ENCODE results near the gene FAXC.

Gene FAXC

DNA sequence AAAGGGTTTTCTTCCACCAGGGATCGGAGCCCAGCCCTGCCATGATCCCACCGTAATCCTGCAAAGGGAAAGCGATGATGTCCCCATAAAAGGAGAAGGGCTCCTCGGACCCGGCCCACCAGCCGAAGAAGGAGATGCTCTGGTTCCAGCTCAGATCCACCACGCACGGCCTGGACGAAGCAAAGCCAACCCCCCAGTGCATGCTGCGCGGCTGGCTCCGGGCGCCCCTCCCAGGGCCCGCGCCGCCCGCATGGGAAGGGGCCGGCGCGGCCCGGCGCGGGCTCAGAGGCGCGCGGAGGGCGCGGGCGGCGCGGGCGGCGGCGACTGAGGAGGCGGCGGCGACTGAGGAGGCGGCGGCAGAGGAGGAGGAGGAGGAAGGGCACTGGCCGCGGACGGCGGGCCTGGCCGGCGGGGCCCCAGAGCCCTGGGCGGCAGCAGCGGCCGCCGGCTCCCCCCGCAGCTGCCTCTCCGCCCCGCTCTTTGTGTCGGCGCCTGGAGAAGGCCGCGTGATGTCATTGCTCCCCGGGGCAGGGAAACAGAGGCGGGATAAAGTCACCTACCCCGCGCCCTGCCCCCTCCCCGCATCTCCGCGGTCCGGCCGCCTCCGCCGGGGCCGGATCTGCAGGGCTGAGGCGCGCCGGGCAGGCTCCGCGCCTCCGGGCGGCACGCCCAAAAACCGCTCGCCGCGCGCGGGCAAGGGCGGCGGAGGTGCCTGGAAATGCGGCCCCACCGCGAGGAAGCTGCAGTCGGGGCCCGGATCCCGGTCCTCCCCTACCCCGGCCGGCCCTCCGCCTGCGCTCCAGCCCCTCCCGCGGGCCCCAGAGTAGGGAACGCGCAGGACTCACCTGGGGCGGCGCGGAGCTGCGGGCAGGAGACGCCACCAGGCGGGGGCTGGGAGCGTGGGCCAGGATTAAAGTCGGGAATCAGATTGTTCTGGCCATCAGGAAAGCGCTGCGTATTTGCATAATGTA, at the start of gene FAXC:
Gene FAXC, minus strand, starts transcription at position 504 of the 971 bp plus-strand sequence. Its CDS starts 302 bp downstream, at position 202.
- DNase-seq (ENCODE audit: low read depth in 2 of 2) = no peak

- no peak for DNase-seq (ENCODE audit: low read depth in 2 of 2)
These were observed 47.8 kb upstream of the FAXC start for GRCh38 chr6:99397287-99397686.

- DNase-seq (ENCODE audit: low read depth in 2 of 2) = peak; percentile 34 to 38
These were observed 44.4 kb upstream of the FAXC start, which contains the start of gene COQ3 for GRCh38 chr6:99393698-99394531. Gene COQ3 (minus strand): TSS chr6:99394195. CDS start chr6:99394179, 16 bp downstream.

GRCh38 chr6:99393366-99393697, 43.9 kb upstream of the FAXC start:
- DNase-seq (ENCODE audit: low read depth in 2 of 2) = no peak

DNA sequence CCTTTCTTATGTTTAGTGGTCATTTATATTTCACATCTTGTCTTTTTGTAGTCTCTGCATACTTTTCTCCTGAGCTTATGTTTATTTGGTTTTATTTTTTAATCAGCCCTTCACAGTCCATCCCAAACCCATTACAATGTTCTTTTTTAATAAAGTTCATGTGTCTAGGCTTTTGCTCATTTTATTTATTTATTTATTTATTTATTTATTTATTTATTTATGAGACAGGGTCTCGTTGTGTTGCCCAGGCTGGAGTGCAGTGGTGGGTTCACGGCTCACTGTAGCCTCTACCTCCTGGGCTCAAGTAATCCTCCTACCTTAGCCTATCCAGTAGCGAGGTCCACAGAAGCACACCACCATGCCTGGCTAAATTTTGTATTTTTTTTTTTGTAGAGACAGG, 41.4 kb upstream of the FAXC start:
- DNase-seq (ENCODE audit: low read depth in 2 of 2) = no peak

- DNase-seq (ENCODE audit: low read depth in 2 of 2) = no peak
These were observed 35.0 kb upstream of the FAXC start for GRCh38 chr6:99384507-99384906.

- DNase-seq (ENCODE audit: low read depth in 2 of 2) = no peak
These were observed 29.2 kb upstream of the FAXC start for GRCh38 chr6:99378636-99379035.

DNA sequence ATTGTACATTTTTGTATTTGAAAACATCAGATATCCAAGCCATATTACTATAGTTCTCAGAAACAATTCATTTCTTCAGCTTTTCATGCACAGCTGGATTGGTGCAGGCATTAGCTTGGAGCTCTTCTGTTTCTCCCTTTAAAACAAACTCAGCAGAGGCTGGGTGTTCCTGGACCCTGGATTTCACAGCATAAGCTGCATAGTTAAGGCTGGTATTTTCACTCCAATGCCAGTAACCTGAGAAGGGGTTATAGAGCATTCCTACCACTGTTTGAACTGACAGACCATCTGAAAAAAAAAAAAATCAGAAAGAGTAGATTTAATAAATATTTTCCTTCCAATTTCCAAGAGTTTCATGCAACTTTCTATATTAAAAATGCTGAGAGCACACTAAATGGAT, 20.1 kb upstream of the FAXC start:
- no peak for DNase-seq (ENCODE audit: low read depth in 2 of 2)

DNA sequence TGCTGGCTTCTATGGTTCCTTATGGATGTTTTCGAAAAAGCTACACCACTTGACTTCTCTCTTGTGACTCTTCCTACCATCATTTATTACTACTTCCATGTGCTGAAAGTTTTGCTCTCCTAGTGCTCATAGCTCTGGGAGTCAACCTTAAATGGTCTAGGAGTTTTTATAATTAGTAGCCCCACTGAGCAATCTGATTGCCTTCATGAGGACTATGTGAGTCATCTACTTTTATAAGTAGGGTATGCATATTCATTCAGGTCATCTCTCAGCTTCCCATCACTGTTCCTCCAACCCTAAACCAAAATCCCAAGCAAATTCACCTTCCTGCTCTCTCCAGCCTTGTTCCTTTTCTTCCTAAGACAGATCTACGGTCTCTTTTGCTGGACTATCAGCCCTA, 17.4 kb upstream of the FAXC start:
- DNase-seq (ENCODE audit: low read depth in 2 of 2) = no peak

DNA sequence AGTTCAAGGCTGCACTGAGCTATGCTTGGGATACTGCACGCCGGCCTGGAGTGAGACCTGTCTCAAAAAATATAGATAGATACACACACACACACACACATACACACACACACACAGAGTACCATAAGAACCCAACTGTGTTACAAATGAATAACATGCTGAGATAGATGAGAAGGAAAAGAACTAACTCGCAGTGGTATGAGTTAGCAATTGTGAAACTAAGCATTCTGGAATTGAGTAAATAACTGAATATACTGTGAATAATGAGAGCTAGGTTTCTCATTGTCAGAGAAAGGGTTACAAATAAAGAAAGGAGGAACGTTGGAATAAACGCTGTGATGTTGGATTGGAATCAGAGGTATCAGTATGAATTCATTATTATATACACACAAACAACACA, 14.6 kb upstream of the FAXC start:
- no peak for DNase-seq (ENCODE audit: low read depth in 2 of 2)

DNA sequence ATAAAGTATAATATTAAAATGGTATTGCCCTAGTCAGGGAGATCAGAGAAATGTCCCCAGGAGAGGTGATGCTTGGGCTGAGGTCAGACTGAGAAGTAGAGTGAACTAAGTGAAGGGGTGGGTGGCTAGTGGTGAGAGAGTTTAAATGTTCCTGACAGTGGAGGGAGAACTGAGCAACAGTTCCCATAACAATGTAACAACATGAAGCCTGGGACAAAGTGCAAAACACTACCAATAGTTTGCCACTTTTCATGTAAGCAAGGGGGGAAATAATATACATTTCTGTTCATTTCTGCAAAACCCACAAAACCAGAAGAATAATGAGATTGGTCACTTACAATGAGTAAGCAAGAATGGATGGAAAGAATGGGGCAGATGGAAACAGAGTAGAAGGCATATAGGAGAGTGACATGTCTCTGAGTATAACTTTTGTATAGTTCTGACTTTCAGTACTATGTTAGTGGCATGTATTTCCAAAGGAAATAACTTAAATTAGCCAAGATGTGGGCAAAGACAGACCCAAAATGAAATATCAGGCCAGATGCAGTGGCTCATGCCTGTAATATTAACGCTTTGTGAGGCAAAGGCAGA, 13.3 kb upstream of the FAXC start:
- no peak for DNase-seq (ENCODE audit: low read depth in 2 of 2)

GRCh38 chr6:99359800-99360199, 10.3 kb upstream of the FAXC start:
- no peak for DNase-seq (ENCODE audit: low read depth in 2 of 2)

- DNase-seq (ENCODE audit: low read depth in 2 of 2) = no peak
These were observed 7.2 kb upstream of the FAXC start for GRCh38 chr6:99356641-99357040.

GRCh38 chr6:99354983-99355382, 5.5 kb upstream of the FAXC start:
- no peak for DNase-seq (ENCODE audit: low read depth in 2 of 2)

GRCh38 chr6:99353126-99353525, 3.7 kb upstream of the FAXC start:
- no peak for DNase-seq (ENCODE audit: low read depth in 2 of 2)

- DNase-seq (ENCODE audit: low read depth in 2 of 2) = no peak
These were observed 1.1 kb upstream of the FAXC start for GRCh38 chr6:99350573-99350972.

DNA sequence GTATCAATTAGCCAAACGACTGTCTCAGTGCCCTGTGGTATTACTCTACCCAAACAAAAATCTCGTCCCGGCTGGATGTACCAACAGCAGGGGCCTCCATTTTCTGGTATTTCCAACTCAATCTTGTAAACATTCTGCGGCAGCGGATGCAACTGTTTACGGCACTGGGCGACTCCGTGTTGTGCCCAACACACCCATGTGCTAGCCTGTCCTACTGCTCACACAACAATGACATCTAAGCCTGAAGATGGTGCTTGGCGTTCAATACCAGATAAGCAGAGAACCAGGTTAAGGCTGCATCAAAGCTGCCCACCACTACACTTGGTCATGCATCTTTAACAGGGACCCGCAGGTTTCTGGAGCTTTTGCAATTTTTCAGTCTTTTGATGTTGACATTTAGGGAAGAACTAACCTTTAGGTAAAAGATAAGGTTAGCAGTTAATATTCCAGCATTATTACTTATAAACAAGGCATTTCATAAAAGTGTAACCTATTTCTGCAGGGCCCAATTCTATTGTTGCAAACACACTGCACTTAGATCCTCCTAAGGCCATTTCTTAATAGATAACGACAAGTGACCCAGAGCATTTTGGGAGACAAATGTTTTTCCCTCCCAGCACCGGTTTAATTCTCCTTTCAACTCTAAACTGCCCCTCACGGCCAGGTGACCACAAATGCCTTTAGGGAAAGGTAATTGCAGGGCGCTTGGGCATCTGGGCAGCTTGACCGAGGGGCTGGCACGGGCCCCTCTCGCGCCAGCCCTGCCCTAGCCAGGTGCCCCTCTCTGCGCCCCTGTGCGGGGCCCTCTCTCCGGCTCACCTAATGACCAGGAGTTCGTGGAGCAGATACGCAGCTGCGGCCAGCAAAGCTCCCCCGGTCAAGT, 945 bp downstream of the FAXC start:
- no peak for DNase-seq (ENCODE audit: low read depth in 2 of 2)

DNA sequence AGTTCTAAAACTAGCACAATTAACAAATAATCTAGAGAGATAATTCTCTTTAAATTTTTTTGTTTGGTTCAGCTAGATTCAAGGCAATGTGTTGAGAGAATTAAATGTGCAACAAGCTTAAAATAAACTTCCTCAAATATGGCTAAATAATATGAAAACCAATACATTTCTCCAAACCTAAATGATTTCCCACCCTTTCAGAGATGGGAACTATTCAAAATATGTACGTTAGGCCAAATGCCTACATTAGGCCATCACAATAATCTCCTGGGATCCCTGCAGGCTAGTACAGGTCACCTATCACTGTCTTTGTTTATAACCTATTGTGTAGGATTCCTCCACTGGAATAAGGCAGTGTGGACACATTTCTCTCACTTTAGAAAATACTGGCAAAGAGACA, 1.7 kb downstream of the FAXC start:
- no peak for DNase-seq (ENCODE audit: low read depth in 2 of 2)

DNA sequence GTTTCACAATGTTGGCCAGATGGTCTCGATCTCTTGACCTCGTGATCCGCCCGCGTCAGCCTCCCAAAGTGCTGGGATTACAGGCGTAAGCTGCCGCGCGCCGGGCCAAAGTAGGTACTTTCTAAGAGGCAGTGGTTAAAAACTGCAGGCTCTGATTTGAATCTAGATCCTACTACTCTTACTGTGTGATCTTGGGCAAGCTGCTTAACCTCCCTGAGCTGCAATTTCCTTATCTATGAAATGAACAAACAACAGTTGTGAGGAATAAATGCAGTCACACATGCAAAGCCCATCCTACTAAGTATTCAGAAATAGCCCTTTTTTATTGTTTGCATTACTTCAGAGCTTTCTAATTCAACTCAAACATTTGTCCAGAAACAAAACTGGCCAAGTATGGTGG, 2.9 kb downstream of the FAXC start:
- no peak for DNase-seq (ENCODE audit: low read depth in 2 of 2)

DNA sequence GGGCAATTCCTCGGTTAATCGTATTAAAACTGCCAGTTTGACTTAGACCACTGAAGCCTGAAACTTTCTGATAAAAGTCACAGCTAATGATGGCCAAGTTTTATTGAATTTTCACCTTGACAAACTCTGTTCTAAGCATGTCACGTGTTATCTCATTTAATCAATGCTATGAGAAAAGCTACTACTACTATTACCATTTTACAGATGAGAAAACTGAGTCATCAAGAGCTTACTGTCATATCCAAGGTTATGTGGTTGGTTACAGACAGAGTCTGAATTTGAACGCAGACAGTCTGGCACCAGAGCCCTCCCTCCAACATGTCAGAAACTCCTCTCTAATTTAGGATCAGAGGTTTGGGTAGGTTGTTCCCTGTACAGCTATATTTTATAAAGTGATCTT, 4.3 kb downstream of the FAXC start:
- DNase-seq (ENCODE audit: low read depth in 2 of 2) = no peak

GRCh38 chr6:99344289-99344688, 5.2 kb downstream of the FAXC start:
- DNase-seq (ENCODE audit: low read depth in 2 of 2) = no peak
